Lung microvascular endothelial cell (primary cell): Measurements from ENCODE around the gene STARD3. TPM values are rescaled to one million over a fixed set of nuclear protein-coding genes. Genes with fewer than 3 reads are reported as not detected.

ENCODE experiments used
- DNase-seq, 2 donors: peaks; one replicate each; pipeline versions ENCODE4 v3.0.0 to v3.0.0-alpha.2; 2010; ENCODE audit warnings: low read depth in 2 of 2
- total RNA-seq: library from RNA; depleted of rRNA; stranded (reverse); fragments of >200 nt; gene quantifications from 2 replicates; pipeline ENCODE4 v1.2.1, GENCODE V29; 2014

The STARD3 gene
- total RNA-seq, 1 donor from 2014 or later, result 52.0 TPM

- no peak for DNase-seq
These were observed 17.8 kb upstream of the STARD3 start for GRCh38 chr17:39618956-39619785.

- DNase-seq, result no peak
These were observed 17.2 kb upstream of the STARD3 start for GRCh38 chr17:39619786-39620101.

GRCh38 chr17:39621523-39622379 lies 15.2 kb upstream of the STARD3 start:
- DNase-seq, result peak; percentile 76 to 87

GRCh38 chr17:39622380-39623006 lies 14.5 kb upstream of the STARD3 start:
- DNase-seq, result no peak

- DNase-seq, result peak; percentile 64 to 73
These were observed 13.5 kb upstream of the STARD3 start for GRCh38 chr17:39623356-39623950.

GRCh38 chr17:39624313-39624712 lies 12.6 kb upstream of the STARD3 start:
- DNase-seq, result no peak

GRCh38 chr17:39625198-39625785 lies 11.7 kb upstream of the STARD3 start:
- DNase-seq, result no peak

- DNase-seq, result no peak
These were observed 10.5 kb upstream of the STARD3 start, which contains the start of gene PPP1R1B for GRCh38 chr17:39626171-39627046. Gene PPP1R1B (plus strand): TSS chr17:39626952. CDS start chr17:39627393, 441 bp downstream.

- DNase-seq, result no peak
These were observed 9.8 kb upstream of the STARD3 start for GRCh38 chr17:39627047-39627711.

GRCh38 chr17:39627712-39628516 lies 9.0 kb upstream of the STARD3 start:
- DNase-seq, result no peak

GRCh38 chr17:39628655-39629493 lies 8.1 kb upstream of the STARD3 start:
- DNase-seq, result no peak

- no peak for DNase-seq
These were observed 7.5 kb upstream of the STARD3 start for GRCh38 chr17:39629494-39629880.

GRCh38 chr17:39629898-39630297 lies 7.0 kb upstream of the STARD3 start:
- DNase-seq, result no peak

- DNase-seq, result no peak
These were observed 5.5 kb upstream of the STARD3 start for GRCh38 chr17:39631403-39631802.

GRCh38 chr17:39632153-39632941 lies 4.6 kb upstream of the STARD3 start:
- no peak for DNase-seq

- no peak for DNase-seq
These were observed 3.3 kb upstream of the STARD3 start for GRCh38 chr17:39633570-39634183.

- peak; percentile 56 to 57 for DNase-seq
These were observed 2.5 kb upstream of the STARD3 start for GRCh38 chr17:39634384-39634871.
